NCI-H146 treated with DMSO at 0.1 percent for 48 hours (cell line): ENCODE measurements around the gene TTC7B.

Experiments
- DNase-seq: peaks from one replicate; lab custom pipeline; 2025; ENCODE audit not compliant: unreplicated experiment; lab: John Stamatoyannopoulos, UW

The TTC7B gene

DNA sequence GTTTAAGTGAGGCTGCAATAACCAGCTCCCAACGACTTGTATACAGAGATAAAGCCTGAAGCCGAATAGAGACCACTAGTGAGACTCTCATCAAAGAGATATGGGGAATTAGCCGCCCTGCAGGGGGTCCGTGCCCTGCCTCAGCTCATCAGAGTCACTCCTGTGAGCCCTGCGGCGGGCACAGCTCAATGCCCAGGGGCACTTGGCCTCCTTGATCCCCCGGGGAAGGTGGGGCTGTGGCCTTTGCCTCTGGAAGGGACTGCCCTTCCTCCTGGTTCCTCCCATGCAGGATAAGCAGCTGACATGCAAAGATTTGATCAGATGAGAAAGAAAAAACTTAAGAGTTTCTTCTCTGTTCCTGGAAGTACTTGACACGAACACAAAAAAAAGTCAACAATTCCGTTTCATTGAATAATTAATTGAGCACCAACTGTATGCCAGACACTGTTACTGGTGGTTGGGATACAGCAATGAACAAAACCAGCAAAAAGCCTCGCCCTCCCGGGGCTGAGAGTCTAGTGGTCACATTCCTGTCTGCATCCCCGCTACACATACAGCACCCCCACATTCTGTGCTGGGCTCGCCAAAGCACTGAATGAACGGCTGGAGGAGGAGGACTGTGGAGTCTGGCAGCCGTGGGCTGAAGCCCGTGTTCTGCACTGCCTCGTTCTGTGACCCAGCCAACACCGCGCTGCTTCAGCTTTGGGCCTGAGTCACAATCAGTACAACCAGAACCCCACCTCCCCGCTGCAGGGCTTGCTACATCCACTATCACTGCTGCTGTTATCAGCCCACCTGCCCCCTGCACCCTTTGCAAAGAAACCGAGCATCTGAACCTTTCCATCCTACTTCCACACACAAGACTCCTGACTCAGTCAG, 10.3 kb downstream of the TTC7B start:
- no peak for DNase-seq

GRCh38 chr14:90805084-90805391, 11.2 kb downstream of the TTC7B start:
- no peak for DNase-seq

DNA sequence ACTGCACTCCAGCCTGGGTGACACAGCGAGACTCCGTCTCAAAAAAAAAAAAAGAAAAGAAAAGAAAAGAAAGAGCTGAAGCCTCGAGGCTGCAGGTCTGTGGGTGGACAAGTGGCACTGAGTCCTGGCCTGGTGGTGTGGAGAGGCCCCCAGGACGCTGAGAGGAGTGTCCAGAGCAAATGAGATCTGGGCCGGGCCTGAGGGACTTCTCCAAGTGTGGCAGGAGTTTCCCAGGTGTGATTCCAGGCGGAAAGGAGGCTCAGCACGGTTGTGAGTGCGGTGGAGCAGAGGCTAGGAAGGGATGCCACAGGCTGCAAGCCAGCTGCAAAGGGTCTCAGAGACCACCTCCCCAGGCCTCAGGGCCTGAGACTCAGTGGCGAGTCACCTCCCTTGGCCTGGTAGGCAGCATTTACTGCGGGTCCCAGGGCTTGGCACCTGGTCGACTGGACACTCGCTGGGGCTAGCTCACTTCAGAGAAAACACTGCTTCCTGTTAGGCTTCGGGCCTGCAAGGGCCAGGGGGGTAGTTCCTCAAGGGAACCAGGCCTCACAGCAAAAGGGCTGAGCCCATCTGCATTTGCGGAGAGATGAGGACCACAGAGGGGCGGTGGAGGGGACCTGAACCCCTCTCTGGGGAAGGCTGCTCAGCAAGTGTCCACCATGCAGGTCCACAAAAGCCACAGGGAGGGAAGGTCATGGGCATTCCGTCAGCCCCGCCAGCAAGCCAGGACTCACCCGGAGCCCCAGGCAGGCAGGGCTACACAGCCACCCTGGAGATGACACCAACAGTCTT, 11.7 kb downstream of the TTC7B start:
- no peak for DNase-seq

DNA sequence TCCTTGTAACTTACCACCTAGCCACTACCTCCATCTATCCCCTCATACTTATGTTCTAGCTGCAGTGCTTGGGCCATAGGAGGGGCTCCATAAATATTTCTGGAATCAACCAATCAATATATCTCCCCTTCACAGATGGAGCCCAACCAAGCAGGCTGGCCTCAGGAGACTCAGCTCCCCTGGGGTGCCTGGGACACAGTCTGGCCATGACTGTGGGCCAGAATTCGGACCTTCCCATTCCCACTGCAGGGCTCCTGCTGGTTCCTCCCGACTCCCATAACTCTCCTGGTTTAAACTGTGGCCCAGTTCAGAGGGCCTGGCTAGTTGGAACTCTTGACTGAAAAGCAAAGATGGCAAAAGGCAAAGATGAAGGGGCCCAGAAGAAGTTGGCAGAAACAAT, 13.0 kb downstream of the TTC7B start:
- DNase-seq: no peak

DNA sequence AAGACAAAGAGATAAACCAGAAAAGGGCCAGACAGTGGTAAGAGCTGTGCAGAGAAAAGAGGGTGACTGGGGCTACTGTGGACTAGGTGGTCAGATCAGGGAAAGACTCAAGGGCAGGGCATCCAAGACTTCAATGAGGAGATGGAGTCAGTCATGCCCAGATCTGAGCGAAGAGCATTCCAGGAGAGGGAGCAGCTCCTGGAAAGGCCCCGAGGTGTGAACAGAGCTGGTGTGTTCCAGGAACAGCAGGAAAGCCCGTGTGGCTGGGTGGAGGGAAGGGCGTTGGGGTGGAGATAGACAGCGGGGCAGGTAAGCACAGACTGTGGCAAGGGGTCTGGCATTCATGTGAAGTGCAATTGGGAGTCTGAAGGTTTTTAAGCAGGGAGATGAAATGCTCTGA, 16.8 kb downstream of the TTC7B start:
- DNase-seq: no peak

- DNase-seq: no peak
Observed at GRCh38 chr14:90797919-90798318, 18.3 kb downstream of the TTC7B start.

DNA sequence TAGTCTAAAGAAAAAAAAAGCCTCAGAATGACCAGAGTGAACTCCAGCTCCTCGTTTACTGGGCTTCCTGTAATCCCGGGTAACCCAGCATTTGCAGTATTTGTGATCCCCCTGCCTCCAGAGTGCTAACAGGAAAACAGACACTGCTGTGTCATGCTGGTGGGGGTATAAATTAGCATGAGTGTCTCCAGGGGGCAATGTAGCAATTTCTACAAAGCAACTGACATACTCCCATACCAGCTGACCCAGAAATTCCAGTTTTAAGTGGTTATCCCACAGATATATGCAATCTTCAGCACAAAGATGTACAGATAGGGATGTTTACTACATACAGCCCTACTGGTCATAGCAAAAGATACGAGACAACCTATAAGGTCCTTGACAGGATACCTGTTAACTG, 18.8 kb downstream of the TTC7B start:
- DNase-seq: no peak

DNA sequence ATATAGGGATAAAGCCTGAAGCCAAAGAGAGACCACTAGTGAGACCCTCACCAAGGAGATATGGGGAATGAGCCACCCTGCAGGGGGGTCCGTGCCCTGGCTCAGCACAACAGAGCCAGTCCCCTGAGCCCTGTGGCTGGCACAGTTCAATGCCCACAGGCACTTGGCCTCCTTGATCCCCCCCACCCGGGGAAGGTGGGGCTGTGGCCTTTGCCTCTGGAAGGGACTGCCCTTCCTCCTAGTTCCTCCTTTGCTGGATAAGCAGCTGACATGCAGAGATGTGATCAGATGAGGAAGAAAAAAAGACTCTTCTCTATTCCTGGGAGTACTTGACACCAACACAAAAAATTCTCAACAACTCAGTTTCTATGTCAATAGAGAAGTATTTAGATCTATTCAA, 19.9 kb downstream of the TTC7B start:
- no peak for DNase-seq

- DNase-seq: no peak
Observed at GRCh38 chr14:90795744-90796143, 20.5 kb downstream of the TTC7B start.

DNA sequence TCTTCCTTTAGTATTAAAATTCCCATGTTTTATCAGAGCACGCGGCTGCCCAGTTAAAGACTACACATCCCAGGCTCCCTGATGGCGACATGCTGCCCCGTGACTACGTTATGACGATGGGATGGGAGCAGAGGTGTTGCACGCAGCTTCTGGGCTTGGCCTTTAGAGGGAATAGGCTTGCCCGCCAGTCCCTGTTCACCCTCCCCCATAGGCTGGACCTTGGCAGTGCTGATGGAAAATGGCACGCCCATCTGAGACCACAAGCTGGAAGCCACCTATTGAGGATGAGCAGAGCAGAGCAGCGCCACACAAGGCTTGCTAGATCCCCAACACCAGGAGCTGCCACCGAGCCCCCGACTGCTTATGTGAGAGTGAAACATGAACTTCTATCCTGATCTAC, 24.7 kb downstream of the TTC7B start:
- no peak for DNase-seq

- no peak for DNase-seq
Observed at GRCh38 chr14:90788031-90788430, 28.2 kb downstream of the TTC7B start.

- no peak for DNase-seq
Observed at GRCh38 chr14:90785876-90786450, 30.3 kb downstream of the TTC7B start.

GRCh38 chr14:90785471-90785870, 30.8 kb downstream of the TTC7B start:
- DNase-seq: no peak

DNA sequence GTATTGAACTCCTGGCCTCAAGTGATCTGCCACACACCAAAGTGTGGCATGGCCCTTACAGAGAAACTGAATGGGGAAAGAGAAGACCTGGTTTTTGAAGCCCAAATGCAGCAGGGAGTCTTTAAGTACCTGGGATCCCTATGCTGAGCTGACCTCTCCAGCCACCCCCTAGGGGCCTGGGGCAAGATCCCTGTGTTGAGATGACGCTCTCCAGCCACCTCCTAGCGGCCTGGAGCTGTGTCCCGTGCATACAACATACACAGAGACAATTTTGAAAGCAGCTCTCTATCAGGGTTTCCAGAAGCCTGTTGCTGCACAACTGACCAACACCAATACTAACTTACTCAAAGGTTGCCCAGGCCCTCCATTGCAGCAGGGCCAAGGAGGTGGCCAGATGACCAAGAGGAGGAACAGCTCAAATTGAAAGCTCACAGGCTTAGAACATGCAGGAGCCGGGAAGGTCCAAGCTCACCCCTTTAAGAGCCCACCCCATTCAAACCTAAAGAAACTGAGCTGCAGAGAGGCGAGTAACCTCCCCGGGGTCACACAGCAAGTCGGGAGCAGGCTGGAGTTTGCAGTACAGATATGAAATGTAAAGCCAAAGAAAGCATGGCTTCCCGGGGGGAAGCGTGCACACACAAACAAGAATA, 31.5 kb downstream of the TTC7B start:
- no peak for DNase-seq

- no peak for DNase-seq
Observed at GRCh38 chr14:90783344-90783743, 32.9 kb downstream of the TTC7B start.

DNA sequence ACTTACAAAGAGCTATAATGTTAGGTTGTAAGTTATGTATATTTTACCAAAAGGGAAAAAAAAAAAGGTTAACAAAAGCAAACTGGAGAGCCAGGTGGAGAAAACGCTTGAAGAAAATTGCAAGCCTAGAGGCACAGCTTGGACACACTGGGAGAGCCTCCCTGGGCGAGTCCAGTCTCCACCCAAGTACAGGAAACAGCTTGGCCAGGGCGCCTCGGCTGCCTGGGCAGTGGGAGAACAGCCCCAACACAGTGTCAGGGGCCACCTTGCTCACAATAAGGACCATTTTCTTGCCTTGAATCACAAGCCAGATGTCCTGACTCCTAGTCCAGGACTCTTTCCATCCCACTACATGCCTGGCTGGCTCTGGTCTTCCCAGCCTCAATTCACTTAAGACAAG, 33.3 kb downstream of the TTC7B start:
- no peak for DNase-seq

DNA sequence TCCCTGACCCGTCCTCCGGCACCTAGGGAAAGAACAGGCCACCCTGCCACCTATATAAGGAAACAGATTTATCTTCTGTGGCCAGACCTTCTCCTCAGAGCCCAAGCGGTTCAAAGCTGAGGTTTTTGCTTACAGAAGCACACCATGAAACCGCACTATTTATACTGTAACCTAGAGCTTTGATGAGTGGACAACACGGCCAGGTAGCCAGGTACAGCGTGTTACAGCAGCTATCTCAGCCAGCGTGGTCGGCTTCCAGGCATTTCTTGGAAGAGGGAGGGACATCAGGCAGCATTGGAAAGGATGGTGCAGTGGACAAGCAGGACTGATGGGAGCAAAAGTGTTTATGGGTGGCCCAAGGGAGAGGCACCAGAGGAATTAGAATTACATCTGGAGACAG, 34.4 kb downstream of the TTC7B start:
- no peak for DNase-seq

DNA sequence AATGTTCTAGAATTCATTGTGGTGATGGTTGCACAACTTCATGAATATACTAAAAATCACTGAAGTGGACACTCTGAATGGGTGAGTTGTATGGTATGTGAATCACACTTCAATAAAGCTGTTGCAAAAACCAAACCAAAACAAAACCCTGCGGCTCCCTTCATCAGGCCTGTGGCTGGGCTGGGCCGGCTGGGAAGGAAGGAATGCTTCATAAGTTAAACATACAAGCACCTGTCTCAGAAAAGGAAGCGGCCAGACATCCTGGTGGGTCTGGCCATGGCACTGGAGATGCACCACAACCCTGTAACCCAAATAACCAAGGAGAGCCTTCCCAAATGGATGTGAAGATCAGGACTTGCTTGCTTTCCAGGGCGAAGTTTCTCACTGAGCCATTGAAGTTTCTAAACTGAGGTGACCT, 34.9 kb downstream of the TTC7B start:
- DNase-seq: no peak

DNA sequence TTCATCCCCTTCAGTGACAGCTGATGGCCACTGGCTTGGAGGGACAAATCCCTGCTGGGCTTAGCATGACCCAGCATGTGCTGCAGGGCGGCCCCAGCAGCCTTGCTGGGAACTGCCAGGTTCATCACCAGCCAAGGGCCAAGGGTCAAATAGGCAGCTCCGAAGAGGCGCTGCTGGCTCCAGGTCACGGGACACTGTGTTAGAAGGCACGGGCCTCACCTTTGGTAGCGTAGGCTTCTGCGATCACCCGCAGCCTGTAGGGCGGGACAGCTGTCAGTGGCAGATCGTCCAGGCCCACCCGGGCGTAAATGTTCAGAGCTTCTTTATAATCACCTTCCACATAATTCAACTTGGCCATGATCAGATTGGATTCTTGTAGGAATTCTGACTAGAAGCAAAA, 35.7 kb downstream of the TTC7B start:
- no peak for DNase-seq

- no peak for DNase-seq
Observed at GRCh38 chr14:90778571-90779255, 37.5 kb downstream of the TTC7B start.

DNA sequence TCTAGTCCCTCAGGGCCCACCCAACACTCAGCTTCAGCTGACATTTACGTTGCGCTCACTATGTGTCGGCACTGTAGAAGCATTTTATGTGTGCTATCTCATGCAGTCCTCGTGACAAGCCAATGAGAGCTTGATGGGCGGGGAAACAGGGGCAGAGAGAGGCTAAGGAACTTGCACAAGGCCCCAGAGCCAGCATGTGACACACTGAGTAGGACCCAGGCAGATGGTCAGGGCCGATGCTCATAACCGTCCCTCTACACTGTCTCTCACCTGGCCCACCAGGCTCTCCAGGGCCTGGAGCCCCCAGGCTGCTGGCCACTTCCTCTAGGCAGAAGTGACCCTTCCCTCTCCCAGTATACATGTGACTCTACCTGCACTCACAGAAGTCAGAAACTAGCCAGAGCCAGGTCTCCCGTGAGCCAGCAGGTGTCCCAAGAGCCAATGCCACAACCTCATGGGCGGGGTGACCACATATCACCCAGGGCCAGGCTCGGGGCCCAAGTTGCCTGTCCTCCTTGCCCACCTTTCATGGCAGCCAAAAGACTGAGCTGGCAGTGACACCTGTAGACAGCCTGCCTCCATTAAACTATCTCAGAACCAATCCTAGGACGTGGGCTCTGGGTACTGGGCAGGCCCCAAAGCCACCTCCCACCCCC, 38.3 kb downstream of the TTC7B start:
- no peak for DNase-seq
